H1 (cell line): ENCODE data around the gene NUMB. TPM values are rescaled to one million over a fixed set of nuclear protein-coding genes. Genes with fewer than 3 reads are reported as not detected.

ENCODE experiments used
- CTCF ChIA-PET: fragments of 300-600 bp; sonication (Branson Sonifier 250); formaldehyde crosslinking; loops from one replicate; lab custom pipeline; 2021; ENCODE audit not compliant: partially characterized antibody; lab: Charles Lee
- POLR2A ChIA-PET: fragments of 300-600 bp; sonication (Branson Sonifier 250); formaldehyde crosslinking; loops from one replicate; lab custom pipeline; 2021; ENCODE audit warnings: inconsistent platforms; ENCODE audit not compliant: partially characterized antibody; lab: Charles Lee
- DNase-seq, 2 experiments: peaks; one replicate each; pipeline versions ENCODE4 v3.0.0 to v3.0.0-alpha.2; 2010 to 2022; ENCODE audit warnings: low spot score in 2 of 2, low read depth in 1 of 2, mixed read lengths in 1 of 2
- FAIRE-seq: peaks from 2 replicates; lab custom pipeline; 2011; peaks lifted over from hg19 to GRCh38; lab: Jason Lieb, UNC
- H2AFZ ChIP-seq: 2 replicates; pipeline ENCODE4 v1.8.1; 2012; ENCODE audit warnings: low read length, inconsistent platforms
- H2AK5ac ChIP-seq: 2 replicates; pipeline ENCODE4 v1.6.1; 2013; ENCODE audit warnings: low read depth, low read length
- H2BK120ac ChIP-seq: replicated peaks from 2 replicates; pipeline ENCODE3; 2013; ENCODE audit warnings: low read depth, low read length, inconsistent platforms
- H2BK12ac ChIP-seq: 2 replicates; pipeline ENCODE4 v1.6.1; 2013; ENCODE audit warnings: low read depth, low read length
- H2BK15ac ChIP-seq: 2 replicates; pipeline ENCODE4 v1.6.1; 2013; ENCODE audit warnings: low read length
- H2BK20ac ChIP-seq: 2 replicates; pipeline ENCODE4 v1.6.1; 2013; ENCODE audit warnings: low read length
- H2BK5ac ChIP-seq: 2 replicates; pipeline ENCODE4 v1.6.1; 2013; ENCODE audit warnings: low read depth, low read length
- H3K14ac ChIP-seq: 2 replicates; pipeline ENCODE4 v1.6.1; 2013; ENCODE audit warnings: inconsistent platforms; ENCODE audit not compliant: insufficient read length
- H3K18ac ChIP-seq: 2 replicates; pipeline ENCODE4 v1.6.1; 2013; ENCODE audit warnings: low read length; ENCODE audit errors: extremely low read depth
- H3K23ac ChIP-seq: 2 replicates; pipeline ENCODE4 v1.6.1; 2013; ENCODE audit warnings: inconsistent platforms; ENCODE audit not compliant: insufficient read length
- H3K23me2 ChIP-seq: 2 replicates; pipeline ENCODE4 v1.6.1; 2013; ENCODE audit warnings: low read depth, low read length
- H3K27ac ChIP-seq: 2 replicates; pipeline ENCODE4 v1.6.1; 2011; ENCODE audit warnings: low read depth, low read length, inconsistent platforms
- H3K27me3 ChIP-seq, 4 experiments: replicated peaks in 1 of 4; 1 replicate in 1 of 4; 2 replicates in 3 of 4; pipeline versions ENCODE4 v1.6.1 to v1.8.1; 2011 to 2013; ENCODE audit warnings: low read length in 3 of 4, mild to moderate bottlenecking in 3 of 4, inconsistent platforms in 2 of 4, mixed read lengths in 2 of 4, moderate library complexity in 1 of 4; ENCODE audit not compliant: control insufficient read depth in 3 of 4, insufficient read depth in 3 of 4; ENCODE audit errors: extremely low read depth in 1 of 4
- H3K36me3 ChIP-seq, 4 experiments: 2 replicates each; pipeline versions ENCODE4 v1.6.1 to v1.8.1; 2011 to 2013; ENCODE audit warnings: mild to moderate bottlenecking in 4 of 4, low read length in 3 of 4, moderate library complexity in 2 of 4, control low read depth in 1 of 4, inconsistent platforms in 1 of 4; ENCODE audit not compliant: insufficient read depth in 4 of 4, control insufficient read depth in 2 of 4
- H3K4ac ChIP-seq: replicated peaks from 2 replicates; pipeline ENCODE3; 2013; ENCODE audit warnings: low read length, low read depth, mixed read lengths, inconsistent platforms; ENCODE audit not compliant: insufficient read length
- H3K4me1 ChIP-seq, 4 experiments: replicated peaks in 1 of 4; 1 replicate in 1 of 4; 2 replicates in 3 of 4; pipeline versions ENCODE4 v1.6.1 to v1.8.1; 2011 to 2013; ENCODE audit warnings: low read length in 3 of 4, inconsistent platforms in 2 of 4, mixed read lengths in 1 of 4; ENCODE audit not compliant: insufficient read depth in 4 of 4, control insufficient read depth in 3 of 4
- H3K4me2 ChIP-seq, 2 experiments: 2 replicates each; pipeline versions ENCODE4 v1.6.1 to v1.8.1; 2011 to 2013; ENCODE audit warnings: low read depth in 2 of 2, low read length in 2 of 2, control low read depth in 1 of 2, inconsistent platforms in 1 of 2, mild to moderate bottlenecking in 1 of 2; ENCODE audit not compliant: insufficient read depth in 1 of 2
- H3K4me3 ChIP-seq, 4 experiments: fragments of 200-600, 300-600 bp in 1 of 4; sonication (generic), shearing (Covaris generic), sonication (Bioruptor Twin) in 1 of 4; 2 replicates each; pipeline versions ENCODE4 v1.5.1 to v1.8.1; 2011 to 2016; ENCODE audit warnings: low read length in 4 of 4, low read depth in 3 of 4, control low read depth in 2 of 4, inconsistent platforms in 2 of 4, mild to moderate bottlenecking in 2 of 4, mixed read lengths in 1 of 4, moderate library complexity in 1 of 4; ENCODE audit not compliant: insufficient read depth in 2 of 4; ENCODE audit errors: extremely low read depth in 1 of 4
- H3K56ac ChIP-seq: replicated peaks from 2 replicates; pipeline ENCODE3; 2013; ENCODE audit warnings: low read depth, mild to moderate bottlenecking, mixed read lengths, low read length, inconsistent platforms; ENCODE audit not compliant: insufficient read length
- H3K79me1 ChIP-seq: 2 replicates; pipeline ENCODE4 v1.6.1; 2013; ENCODE audit warnings: low read depth, low read length, control low read depth
- H3K79me2 ChIP-seq, 2 experiments: 2 replicates each; pipeline versions ENCODE4 v1.6.1 to v1.8.1; 2012 to 2013; ENCODE audit warnings: low read length in 2 of 2, mild to moderate bottlenecking in 2 of 2, inconsistent platforms in 1 of 2; ENCODE audit not compliant: insufficient read depth in 2 of 2, control insufficient read depth in 1 of 2
- H3K9ac ChIP-seq, 4 experiments: replicated peaks in 1 of 4; 1 replicate in 1 of 4; 2 replicates in 3 of 4; pipeline versions ENCODE4 v1.6.1 to v1.8.1; 2011 to 2013; ENCODE audit warnings: low read depth in 3 of 4, low read length in 3 of 4, control low read depth in 2 of 4, mild to moderate bottlenecking in 2 of 4, moderate library complexity in 2 of 4, inconsistent platforms in 1 of 4; ENCODE audit errors: extremely low read depth in 1 of 4
- H3K9me3 ChIP-seq, 2 experiments: 2 replicates each; pipeline versions ENCODE4 v1.6.1 to v1.8.1; 2012 to 2013; ENCODE audit warnings: mild to moderate bottlenecking in 2 of 2, moderate library complexity in 2 of 2, control low read depth in 1 of 2, inconsistent platforms in 1 of 2, low read depth in 1 of 2, low read length in 1 of 2, mixed read lengths in 1 of 2; ENCODE audit not compliant: insufficient read depth in 2 of 2
- H4K20me1 ChIP-seq, 2 experiments: replicated peaks in 1 of 2; 2 replicates each; pipeline versions ENCODE3 to v1.8.1; 2011 to 2013; ENCODE audit warnings: inconsistent platforms in 2 of 2, low read length in 2 of 2, mild to moderate bottlenecking in 1 of 2; ENCODE audit not compliant: insufficient read depth in 2 of 2, control insufficient read depth in 1 of 2
- H4K5ac ChIP-seq: 2 replicates; pipeline ENCODE4 v1.6.1; 2013; ENCODE audit warnings: low read length, low read depth, mixed read lengths, inconsistent platforms; ENCODE audit not compliant: insufficient read length
- H4K8ac ChIP-seq: 2 replicates; pipeline ENCODE4 v1.8.0; 2013; ENCODE audit warnings: mild to moderate bottlenecking, moderate library complexity, low read length, inconsistent platforms; ENCODE audit not compliant: insufficient read depth; ENCODE audit errors: extremely low read depth
- H4K91ac ChIP-seq: replicated peaks from 2 replicates; pipeline ENCODE3; 2013; ENCODE audit warnings: low read length, mixed read lengths, inconsistent platforms; ENCODE audit not compliant: insufficient read length
- ATF3 ChIP-seq: IDR thresholded peaks from 2 replicates; pipeline ENCODE4 v1.6.1; 2011; ENCODE audit warnings: low read depth, mild to moderate bottlenecking, low read length; ENCODE audit not compliant: insufficient read depth
- CREB1 ChIP-seq: IDR thresholded peaks from 2 replicates; pipeline ENCODE4 v1.6.1; 2012; ENCODE audit warnings: inconsistent platforms
- E2F6 ChIP-seq: IDR thresholded peaks from 2 replicates; pipeline ENCODE4 v1.6.1; 2012; ENCODE audit warnings: inconsistent platforms
- EZH2 ChIP-seq: fragments of 200-600 bp; sonication (generic); IDR thresholded peaks from 2 replicates; pipeline ENCODE4 v1.7.1; 2012; ENCODE audit warnings: low read depth, mild to moderate bottlenecking, moderate library complexity, low read length, inconsistent platforms; ENCODE audit not compliant: severe bottlenecking
- KDM1A ChIP-seq: fragments of 200-600, 300-600 bp; sonication (generic); IDR thresholded peaks from 2 replicates; pipeline ENCODE4 v1.7.1; 2016; ENCODE audit warnings: mild to moderate bottlenecking, low read length, borderline replicate concordance
- MAFK ChIP-seq: IDR thresholded peaks from 2 replicates; pipeline ENCODE4 v1.6.1; 2012; ENCODE audit warnings: low read depth, mild to moderate bottlenecking, improper control_type of control experiment, low read length
- NRF1 ChIP-seq: IDR thresholded peaks from 2 replicates; pipeline ENCODE4 v1.6.1; 2011; ENCODE audit warnings: mild to moderate bottlenecking, low read depth, low read length, improper control_type of control experiment
- POLR2A ChIP-seq, 2 experiments: IDR thresholded peaks; 1 replicate in 1 of 2; 2 replicates in 1 of 2; pipeline ENCODE4 v1.6.1; 2011; ENCODE audit warnings: low read depth in 2 of 2, low read length in 2 of 2, mild to moderate bottlenecking in 2 of 2; ENCODE audit errors: control extremely low read depth in 1 of 2
- POU5F1 ChIP-seq: IDR thresholded peaks from 2 replicates; pipeline ENCODE4 v1.6.1; 2011; ENCODE audit warnings: low read depth, mild to moderate bottlenecking, low read length, moderate library complexity
- SP4 ChIP-seq: IDR thresholded peaks from 2 replicates; pipeline ENCODE4 v1.6.1; 2012; ENCODE audit warnings: low read length, inconsistent platforms
- SUZ12 ChIP-seq: fragments of 200-600 bp; sonication (generic); IDR thresholded peaks from 2 replicates; pipeline ENCODE4 v1.6.1; 2012; ENCODE audit warnings: mild to moderate bottlenecking, inconsistent platforms, low read length, moderate library complexity, mixed read lengths
- TCF12 ChIP-seq: IDR thresholded peaks from 2 replicates; pipeline ENCODE4 v1.6.1; 2011; ENCODE audit warnings: low read depth, mild to moderate bottlenecking, low read length
- YY1 ChIP-seq: IDR thresholded peaks from 2 replicates; pipeline ENCODE4 v1.6.1; 2011; ENCODE audit warnings: low read depth, mild to moderate bottlenecking, low read length
- WGBS, 2 experiments: shearing (Covaris generic) in 1 of 2; methylation state at CpG; one replicate each; pipeline versions ENCODE4 v1.1.6 to v1.1.7; 2013 to 2015; ENCODE audit warnings: low lambda C conversion rate in 2 of 2, mixed read lengths in 2 of 2, inconsistent platforms in 1 of 2, low coverage in 1 of 2, missing lambda C conversion rate in 1 of 2; ENCODE audit not compliant: insufficient replicate concordance in 2 of 2, insufficient coverage in 1 of 2, insufficient read length in 1 of 2; ENCODE audit errors: extremely low coverage in 1 of 2, missing lambda C conversion rate in 1 of 2; 5-methylcytosine and 5-hydroxymethylcytosine counted together
- polyA plus RNA-seq, 7 experiments: library from polyadenylated mRNA; depleted of rRNA in 3 of 7; stranded (reverse) in 5 of 7; unstranded in 2 of 7; fragments of >200 nt in 5 of 7; fragments of 200-250 nt in 2 of 7; gene quantifications; 1 replicate in 5 of 7; 2 replicates in 1 of 7; 4 replicates in 1 of 7; pipeline versions ENCODE4 v1.2.1 to v1.2.3, GENCODE V29; 2011 to 2013; ENCODE audit warnings: missing spikeins in 2 of 7, mixed read lengths in 2 of 7
- total RNA-seq: library from RNA; stranded (reverse); fragmentation: NEBNext Ultra II Directional; extraction: Animal tissue kit (Norgen Biotek cat#: 25700); gene quantifications from 2 replicates; pipeline ENCODE4 v1.2.1, GENCODE V29; 2021

Gene NUMB
- total and polyA plus RNA-seq, 2 of the 8 experiments (the other 6 are each of a cell fraction or from before 2014, with no cell fraction given) = 54.3 to 78.1 TPM

- Histone ChIP-seq H3K23ac (no peak overlapping the region), H2BK20ac (no peak overlapping the region), H3K27ac (no peak overlapping the region), H3K9me3 (no peaks in the 10 kb centered on the region), H4K20me1 (peaks cover 3 to 4% of the 10 kb centered on the region in 2 experiments), H4K91ac (peak overlapping the region; percentile 47), H3K4me3 (no peak overlapping the region), H2BK12ac (no peak overlapping the region; the same call in 1 of the 2 replicates), H2AK5ac (no peak overlapping the region), H3K79me1 (peaks cover 5% of the 10 kb centered on the region), H2BK120ac (no peak overlapping the region), H3K4me1 (peaks cover 3 to 25% (median 16%) of the 10 kb centered on the region in 4 experiments), H3K9ac (no peak overlapping the region; a peak in 1 of 7 replicates), H3K36me3 (0 out of 8 replicates have a peak, but pooled peaks cover 0 to 3% (median 0%) of the 10 kb centered on the region in 4 experiments), H3K79me2 (peaks cover 0 to 17% of the 10 kb centered on the region in 2 experiments; a peak in 2 of 4 replicates), H2BK15ac (no peak overlapping the region), H3K27me3 (peaks cover 6 to 22% (median 15%) of the 10 kb centered on the region in 4 experiments), H3K4ac (no peak overlapping the region), H3K23me2 (peaks cover 12% of the 10 kb centered on the region; the same call in 1 of the 2 replicates), H3K56ac (no peak overlapping the region), H4K5ac (no peak overlapping the region), H3K18ac (no peak overlapping the region)
- POLR2A ChIA-PET = interaction anchor here (0.6 to 1.6 kb wide), 3 partner anchors 11 to 39 kb away, joined by 3 to 4 read pairs (median 3); no protein-coding TSS in a partner anchor
- TF ChIP-seq ATF3 (no peak), SP4 (no peak), MAFK (no peak), NRF1 (no peak), E2F6 (no peak), SUZ12 (no peak), POLR2A (IDR thresholded peaks at IDR 0.05; ENCODE audit: control extremely low read depth in 1 of 2, low read depth in 2 of 2, low read length in 2 of 2) (no peak), YY1 (no peak), EZH2 (no peak), CREB1 (no peak), KDM1A (no peak), POU5F1 (no peak), TCF12 (no peak)
- TF ChIP-seq, all 59 proteins: peak for 0
- H3K14ac ChIP-seq = no peak overlapping the region
- 0 out of 2 replicates have a peak overlapping the region, but pooled peaks have one; percentile 49 for H2BK5ac ChIP-seq
- FAIRE-seq (no peak), DNase-seq (no peak)
- H3K4me2 ChIP-seq = no peak overlapping the region
- CTCF ChIA-PET = interaction anchor here (1.2 to 5.8 kb wide), 6 partner anchors 8 to 265 kb away, joined by 3 to 35 read pairs (median 3); no protein-coding TSS in a partner anchor
- H2AFZ ChIP-seq = no peak overlapping the region
- 91% methylated on average over 6 of the region's 6 CpGs; no CpG with 5 or more reads in 1 of the 2 experiments for WGBS, 2 experiments
- H4K8ac ChIP-seq = no peak overlapping the region
These were observed 215.9 kb downstream of the NUMB start for GRCh38 chr14:73242357-73242901.
